HCT116 (cell line): Measurements from ENCODE around the gene BLCAP. TPM values are rescaled to one million over a fixed set of nuclear protein-coding genes. Genes with fewer than 3 reads are reported as not detected.

ENCODE experiments used
- ATAC-seq: fragments of 200-7000 bp; cut with Tn5 transposase; 2 replicates; pipeline ENCODE4 v1.9.1; 2020; ENCODE audit warnings: mild to moderate bottlenecking, moderate library complexity
- BruUV-seq: library from RNA; stranded (reverse); fragments of 400-500 nt; replicated peaks from 2 replicates; lab custom pipeline; 2021; lab: Mats Ljungman, UMichigan
- CTCF ChIA-PET: fragments of 300-600 bp; sonication (Branson Sonifier 250); formaldehyde crosslinking; loops from one replicate; lab custom pipeline; 2021; ENCODE audit warnings: antibody characterized with exemption; lab: Charles Lee
- POLR2A ChIA-PET: fragments of 300-600, 350-600 bp; sonication (Branson Sonifier 250); formaldehyde crosslinking; loops from one replicate; lab custom pipeline; 2021; ENCODE audit warnings: antibody characterized with exemption; lab: Charles Lee
- RAD21 ChIA-PET, 2 experiments: fragments of 300-600 bp; sonication (Branson Sonifier 250); formaldehyde crosslinking; loops; one replicate each; lab custom pipeline; 2023; ENCODE audit warnings: low total read pairs in 2 of 2; ENCODE audit not compliant: uncharacterized antibody in 2 of 2, unreplicated experiment in 2 of 2, low non-redundant PET in 1 of 2; lab: Charles Lee
- DNase-seq: peaks from one replicate; pipeline ENCODE4 v3.0.0-alpha.2; 2010; ENCODE audit warnings: low read depth, low spot score
- H2AFZ ChIP-seq: fragments of 200-600 bp; shearing (Covaris generic), sonication (generic); 2 replicates; pipeline ENCODE4 v1.6.1; 2017; ENCODE audit warnings: low read depth, mixed run types, mixed read lengths, antibody characterized with exemption, low read length; ENCODE audit not compliant: poor library complexity, severe bottlenecking
- H3K27ac ChIP-seq: 2 replicates; pipeline ENCODE4 v1.5.1; 2012; ENCODE audit warnings: low read depth, low read length
- H3K27me3 ChIP-seq: fragments of 200-600 bp; sonication (generic); 2 replicates; pipeline ENCODE4 v1.6.1; 2016; ENCODE audit warnings: mixed run types, low read length, mixed read lengths; ENCODE audit not compliant: insufficient read depth
- H3K36me3 ChIP-seq, 2 experiments: fragments of 200-500 bp in 1 of 2; fragments of 200-600 bp in 1 of 2; sonication (Bioruptor generic) in 1 of 2; sonication (generic) in 1 of 2; 2 replicates each; pipeline versions ENCODE4 v1.5.1 to v1.6.1; 2014 to 2016; ENCODE audit warnings: low read length in 2 of 2, inconsistent platforms in 1 of 2, mixed read lengths in 1 of 2, mixed run types in 1 of 2; ENCODE audit not compliant: insufficient read depth in 2 of 2, control insufficient read depth in 1 of 2
- H3K4me1 ChIP-seq, 2 experiments: fragments of 200-600 bp in 1 of 2; sonication (generic) in 1 of 2; 2 replicates each; pipeline versions ENCODE4 v1.5.1 to v1.6.1; 2012 to 2017; ENCODE audit warnings: low read length in 2 of 2, inconsistent platforms in 1 of 2, mild to moderate bottlenecking in 1 of 2, mixed read lengths in 1 of 2, mixed run types in 1 of 2, moderate library complexity in 1 of 2; ENCODE audit not compliant: insufficient read depth in 2 of 2, control insufficient read depth in 1 of 2
- H3K4me2 ChIP-seq: fragments of 200-600 bp; sonication (generic); 2 replicates; pipeline ENCODE4 v1.6.1; 2017; ENCODE audit warnings: mixed run types, low read length, mixed read lengths
- H3K4me3 ChIP-seq, 2 experiments: fragments of 200-600 bp in 1 of 2; sonication (generic) in 1 of 2; replicated peaks in 1 of 2; 2 replicates each; pipeline ENCODE4 v1.5.1; 2011 to 2016; ENCODE audit warnings: low read length in 2 of 2, control low read depth in 1 of 2, low read depth in 1 of 2, mild to moderate bottlenecking in 1 of 2, mixed read lengths in 1 of 2, mixed run types in 1 of 2
- H3K79me2 ChIP-seq: fragments of 200-600 bp; sonication (generic); 2 replicates; pipeline ENCODE4 v1.6.1; 2017; ENCODE audit warnings: mild to moderate bottlenecking, mixed run types, low read length, moderate library complexity, mixed read lengths; ENCODE audit not compliant: insufficient read depth
- H3K9ac ChIP-seq: fragments of 200-600 bp; sonication (generic); 2 replicates; pipeline ENCODE4 v1.6.1; 2016; ENCODE audit warnings: low read length, mixed read lengths
- H3K9me2 ChIP-seq: fragments of 200-600 bp; sonication (generic), shearing (Covaris generic); 2 replicates; pipeline ENCODE4 v1.6.1; 2017; ENCODE audit warnings: mixed run types, mild to moderate bottlenecking, moderate library complexity; ENCODE audit not compliant: insufficient read depth
- H3K9me3 ChIP-seq, 2 experiments: fragments of 200-500 bp in 1 of 2; fragments of 200-600 bp in 1 of 2; sonication (Bioruptor generic) in 1 of 2; sonication (generic) in 1 of 2; 2 replicates each; pipeline ENCODE4 v1.6.1; 2014 to 2017; ENCODE audit warnings: low read length in 2 of 2, mixed read lengths in 2 of 2, inconsistent platforms in 1 of 2, low read depth in 1 of 2, mild to moderate bottlenecking in 1 of 2, mixed run types in 1 of 2, moderate library complexity in 1 of 2; ENCODE audit not compliant: control insufficient read depth in 1 of 2, insufficient read depth in 1 of 2
- H4K20me1 ChIP-seq: fragments of 200-600 bp; sonication (generic), shearing (Covaris generic); 2 replicates; pipeline ENCODE4 v1.6.1; 2017; ENCODE audit warnings: mixed run types, mild to moderate bottlenecking, moderate library complexity; ENCODE audit not compliant: insufficient read depth
- CBX3 ChIP-seq: IDR thresholded peaks from 2 replicates; pipeline ENCODE4 v1.6.1; 2012; ENCODE audit warnings: low read depth
- CEBPB ChIP-seq: IDR thresholded peaks from 2 replicates; pipeline ENCODE4 v1.6.1; 2012; ENCODE audit warnings: low read depth
- EGR1 ChIP-seq: IDR thresholded peaks from 2 replicates; pipeline ENCODE4 v1.6.1; 2012; ENCODE audit warnings: low read depth
- ELF1 ChIP-seq: IDR thresholded peaks from 2 replicates; pipeline ENCODE4 v1.6.1; 2012; ENCODE audit warnings: low read depth, borderline replicate concordance
- EZH2 ChIP-seq: fragments of 200-600 bp; sonication (generic); IDR thresholded peaks from 2 replicates; pipeline ENCODE4 v1.6.1; 2017; ENCODE audit warnings: antibody characterized with exemption, mixed run types
- EZH2phosphoT487 ChIP-seq: fragments of 200-600 bp; IDR thresholded peaks from 2 replicates; pipeline ENCODE4 v1.6.1; 2018; ENCODE audit warnings: antibody characterized with exemption, borderline replicate concordance
- FOSL1 ChIP-seq: IDR thresholded peaks from 2 replicates; pipeline ENCODE4 v1.6.1; 2012; ENCODE audit warnings: low read depth
- POLR2A ChIP-seq: IDR thresholded peaks from 2 replicates; pipeline ENCODE4 v1.7.0; 2011; ENCODE audit warnings: borderline replicate concordance; ENCODE audit not compliant: insufficient read depth, insufficient read length; ENCODE audit errors: extremely low read depth
- POLR2AphosphoS5 ChIP-seq: IDR thresholded peaks from 2 replicates; pipeline ENCODE4 v1.6.1; 2011; ENCODE audit warnings: mild to moderate bottlenecking, low read depth, low read length, moderate library complexity
- RAD21 ChIP-seq: IDR thresholded peaks from 2 replicates; pipeline ENCODE4 v1.6.1; 2012; ENCODE audit warnings: low read depth, mild to moderate bottlenecking
- SRF ChIP-seq: IDR thresholded peaks from 2 replicates; pipeline ENCODE4 v1.6.1; 2012; ENCODE audit warnings: low read depth
- TCF7L2 ChIP-seq: IDR thresholded peaks from 2 replicates; pipeline ENCODE4 v1.7.0; 2011; ENCODE audit warnings: borderline replicate concordance, inconsistent platforms; ENCODE audit not compliant: insufficient read depth, insufficient read length; ENCODE audit errors: extremely low read depth
- YY1 ChIP-seq: IDR thresholded peaks from 2 replicates; pipeline ENCODE4 v1.6.1; 2011; ENCODE audit warnings: low read length, low read depth, moderate library complexity, mild to moderate bottlenecking; ENCODE audit not compliant: insufficient replicate concordance; ENCODE audit errors: extremely low read depth
- ZFX ChIP-seq: fragments of 450-650 bp; IDR thresholded peaks from 2 replicates; pipeline ENCODE4 v1.6.1; 2017
- intact Hi-C: fragments of 100-400 bp; cut with micrococcal nuclease; formaldehyde crosslinking; loops from 2 replicates; pipeline ENCODE4 v1.10.0; 2022
- total RNA-seq: library from RNA; stranded (reverse); gene quantifications from one replicate; pipeline ENCODE4 v1.2.1, GENCODE V29; 2021; ENCODE audit not compliant: unreplicated experiment
- TF ChIP-seq, protein P1 (sequence below), 3 experiments: fragments of 200-600 bp in 1 of 3; sonication (generic) in 1 of 3; IDR thresholded peaks in 2 of 3; conservative IDR thresholded peaks in 1 of 3; 2 replicates each; pipeline ENCODE4 v1.5.1; 2012 to 2017; ENCODE audit warnings: low read depth in 2 of 3, low read length in 2 of 3, antibody characterized with exemption in 1 of 3, borderline replicate concordance in 1 of 3, control low read depth in 1 of 3, mild to moderate bottlenecking in 1 of 3, mixed read lengths in 1 of 3, mixed run types in 1 of 3, moderate library complexity in 1 of 3; ENCODE audit not compliant: insufficient read depth in 1 of 3
- TF ChIP-seq, protein P2 (sequence below): IDR thresholded peaks from 2 replicates; pipeline ENCODE4 v1.6.1; 2012
- TF ChIP-seq, protein P3 (sequence below): IDR thresholded peaks from 2 replicates; pipeline ENCODE4 v1.6.1; 2012; ENCODE audit warnings: low read depth
- TF ChIP-seq, protein P4 (sequence below): IDR thresholded peaks from 2 replicates; pipeline ENCODE4 v1.6.1; 2011; ENCODE audit warnings: mild to moderate bottlenecking, low read length, moderate library complexity; ENCODE audit not compliant: insufficient replicate concordance; ENCODE audit errors: extremely low read depth

Gene BLCAP
- total RNA-seq, 1 experiment from 2014 or later, result 27.5 TPM

DNA sequence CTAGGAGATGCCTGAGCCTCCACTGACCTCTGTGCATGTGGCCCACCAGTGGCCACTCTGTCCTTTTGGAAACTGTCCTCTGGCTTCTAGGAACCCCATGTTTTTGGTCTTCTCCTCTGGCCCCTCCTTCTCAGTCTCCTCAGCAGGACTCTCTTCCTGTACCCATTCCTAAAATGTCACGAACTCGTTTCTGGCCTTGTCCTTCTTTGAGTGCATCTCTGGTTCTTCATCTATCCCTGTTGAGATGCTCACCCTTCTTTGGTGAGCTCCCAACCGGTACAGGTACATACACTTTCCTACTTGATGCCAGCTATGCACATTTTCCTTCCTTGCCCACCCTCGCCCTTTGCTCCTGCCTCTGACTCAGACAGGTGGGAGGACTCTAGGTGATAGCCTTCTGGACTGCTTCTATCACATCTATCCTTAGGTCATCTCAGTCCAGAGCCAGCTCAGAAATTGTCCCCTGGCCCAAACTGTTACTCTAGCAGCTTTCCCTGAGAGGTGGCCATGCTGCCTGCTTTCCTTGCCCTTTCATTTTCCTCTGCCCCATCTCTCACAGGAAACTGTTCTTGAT, 21.4 kb downstream of the BLCAP start:
- Histone ChIP-seq H3K4me1 (peaks cover 0 to 5% of the 10 kb centered on the region in 2 experiments; a peak in 1 of 4 replicates), H4K20me1 (no peaks in the 10 kb centered on the region), H3K27me3 (no peaks in the 10 kb centered on the region), H3K36me3 (no peaks in the 10 kb centered on the region), H3K4me2 (no peak overlapping the region), H3K9ac (no peak overlapping the region), H2AFZ (no peak overlapping the region), H3K79me2 (no peaks in the 10 kb centered on the region), H3K4me3 (no peak overlapping the region), H3K9me2 (no peaks in the 10 kb centered on the region), H3K9me3 (no peaks in the 10 kb centered on the region), H3K27ac (no peak overlapping the region)
- no TSS peak for BruUV-seq
- no peak for ATAC-seq
- RAD21 ChIA-PET, result no interaction called here
- no peak for TF ChIP-seq ELF1
- TF ChIP-seq EGR1, result no peak
- TF ChIP-seq CBX3, result no peak
- TF ChIP-seq YY1, result no peak
- TF ChIP-seq RAD21, result no peak
- no peak for TF ChIP-seq ZFX
- TF ChIP-seq EZH2, result no peak
- TF ChIP-seq CEBPB, result no peak
- TF ChIP-seq, protein P1, sequence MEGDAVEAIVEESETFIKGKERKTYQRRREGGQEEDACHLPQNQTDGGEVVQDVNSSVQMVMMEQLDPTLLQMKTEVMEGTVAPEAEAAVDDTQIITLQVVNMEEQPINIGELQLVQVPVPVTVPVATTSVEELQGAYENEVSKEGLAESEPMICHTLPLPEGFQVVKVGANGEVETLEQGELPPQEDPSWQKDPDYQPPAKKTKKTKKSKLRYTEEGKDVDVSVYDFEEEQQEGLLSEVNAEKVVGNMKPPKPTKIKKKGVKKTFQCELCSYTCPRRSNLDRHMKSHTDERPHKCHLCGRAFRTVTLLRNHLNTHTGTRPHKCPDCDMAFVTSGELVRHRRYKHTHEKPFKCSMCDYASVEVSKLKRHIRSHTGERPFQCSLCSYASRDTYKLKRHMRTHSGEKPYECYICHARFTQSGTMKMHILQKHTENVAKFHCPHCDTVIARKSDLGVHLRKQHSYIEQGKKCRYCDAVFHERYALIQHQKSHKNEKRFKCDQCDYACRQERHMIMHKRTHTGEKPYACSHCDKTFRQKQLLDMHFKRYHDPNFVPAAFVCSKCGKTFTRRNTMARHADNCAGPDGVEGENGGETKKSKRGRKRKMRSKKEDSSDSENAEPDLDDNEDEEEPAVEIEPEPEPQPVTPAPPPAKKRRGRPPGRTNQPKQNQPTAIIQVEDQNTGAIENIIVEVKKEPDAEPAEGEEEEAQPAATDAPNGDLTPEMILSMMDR (IDR thresholded peaks at IDR 0.05 in 2 of 3, conservative IDR thresholded peaks at IDR 0.05 in 1 of 3; ENCODE audit: borderline replicate concordance in 1 of 3, insufficient read depth in 1 of 3, low read depth in 2 of 3, low read length in 2 of 3), result no peak
- TF ChIP-seq POLR2A, result no peak
- TF ChIP-seq, protein P2, sequence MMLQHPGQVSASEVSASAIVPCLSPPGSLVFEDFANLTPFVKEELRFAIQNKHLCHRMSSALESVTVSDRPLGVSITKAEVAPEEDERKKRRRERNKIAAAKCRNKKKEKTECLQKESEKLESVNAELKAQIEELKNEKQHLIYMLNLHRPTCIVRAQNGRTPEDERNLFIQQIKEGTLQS, result no peak
- no peak for TF ChIP-seq FOSL1
- TF ChIP-seq POLR2AphosphoS5, result no peak
- TF ChIP-seq SRF, result no peak
- TF ChIP-seq, protein P3, sequence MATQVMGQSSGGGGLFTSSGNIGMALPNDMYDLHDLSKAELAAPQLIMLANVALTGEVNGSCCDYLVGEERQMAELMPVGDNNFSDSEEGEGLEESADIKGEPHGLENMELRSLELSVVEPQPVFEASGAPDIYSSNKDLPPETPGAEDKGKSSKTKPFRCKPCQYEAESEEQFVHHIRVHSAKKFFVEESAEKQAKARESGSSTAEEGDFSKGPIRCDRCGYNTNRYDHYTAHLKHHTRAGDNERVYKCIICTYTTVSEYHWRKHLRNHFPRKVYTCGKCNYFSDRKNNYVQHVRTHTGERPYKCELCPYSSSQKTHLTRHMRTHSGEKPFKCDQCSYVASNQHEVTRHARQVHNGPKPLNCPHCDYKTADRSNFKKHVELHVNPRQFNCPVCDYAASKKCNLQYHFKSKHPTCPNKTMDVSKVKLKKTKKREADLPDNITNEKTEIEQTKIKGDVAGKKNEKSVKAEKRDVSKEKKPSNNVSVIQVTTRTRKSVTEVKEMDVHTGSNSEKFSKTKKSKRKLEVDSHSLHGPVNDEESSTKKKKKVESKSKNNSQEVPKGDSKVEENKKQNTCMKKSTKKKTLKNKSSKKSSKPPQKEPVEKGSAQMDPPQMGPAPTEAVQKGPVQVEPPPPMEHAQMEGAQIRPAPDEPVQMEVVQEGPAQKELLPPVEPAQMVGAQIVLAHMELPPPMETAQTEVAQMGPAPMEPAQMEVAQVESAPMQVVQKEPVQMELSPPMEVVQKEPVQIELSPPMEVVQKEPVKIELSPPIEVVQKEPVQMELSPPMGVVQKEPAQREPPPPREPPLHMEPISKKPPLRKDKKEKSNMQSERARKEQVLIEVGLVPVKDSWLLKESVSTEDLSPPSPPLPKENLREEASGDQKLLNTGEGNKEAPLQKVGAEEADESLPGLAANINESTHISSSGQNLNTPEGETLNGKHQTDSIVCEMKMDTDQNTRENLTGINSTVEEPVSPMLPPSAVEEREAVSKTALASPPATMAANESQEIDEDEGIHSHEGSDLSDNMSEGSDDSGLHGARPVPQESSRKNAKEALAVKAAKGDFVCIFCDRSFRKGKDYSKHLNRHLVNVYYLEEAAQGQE, result no peak
- no peak for TF ChIP-seq EZH2phosphoT487
- TF ChIP-seq TCF7L2, result no peak
- TF ChIP-seq, protein P4, sequence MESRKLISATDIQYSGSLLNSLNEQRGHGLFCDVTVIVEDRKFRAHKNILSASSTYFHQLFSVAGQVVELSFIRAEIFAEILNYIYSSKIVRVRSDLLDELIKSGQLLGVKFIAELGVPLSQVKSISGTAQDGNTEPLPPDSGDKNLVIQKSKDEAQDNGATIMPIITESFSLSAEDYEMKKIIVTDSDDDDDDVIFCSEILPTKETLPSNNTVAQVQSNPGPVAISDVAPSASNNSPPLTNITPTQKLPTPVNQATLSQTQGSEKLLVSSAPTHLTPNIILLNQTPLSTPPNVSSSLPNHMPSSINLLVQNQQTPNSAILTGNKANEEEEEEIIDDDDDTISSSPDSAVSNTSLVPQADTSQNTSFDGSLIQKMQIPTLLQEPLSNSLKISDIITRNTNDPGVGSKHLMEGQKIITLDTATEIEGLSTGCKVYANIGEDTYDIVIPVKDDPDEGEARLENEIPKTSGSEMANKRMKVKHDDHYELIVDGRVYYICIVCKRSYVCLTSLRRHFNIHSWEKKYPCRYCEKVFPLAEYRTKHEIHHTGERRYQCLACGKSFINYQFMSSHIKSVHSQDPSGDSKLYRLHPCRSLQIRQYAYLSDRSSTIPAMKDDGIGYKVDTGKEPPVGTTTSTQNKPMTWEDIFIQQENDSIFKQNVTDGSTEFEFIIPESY, result no peak
- no peak for DNase-seq
- intact Hi-C loops, result no loop called here
- CTCF ChIA-PET, result no interaction called here
- POLR2A ChIA-PET, result no interaction called here
